H9 (cell line): Measurements from ENCODE around the gene CALY. TPM values are rescaled to one million over a fixed set of nuclear protein-coding genes. Genes with fewer than 3 reads are reported as not detected.
A peak's percentile ranks its signal among the peaks of the same experiment; 100 is the strongest.

Source experiments
- DNase-seq: peaks from one replicate; pipeline ENCODE4 v3.0.0-alpha.2; 2017
- H2AFZ ChIP-seq: one replicate; pipeline ENCODE4 v1.6.1; 2013; ENCODE audit warnings: mild to moderate bottlenecking, low read length, control low read depth, moderate library complexity
- H2AK5ac ChIP-seq: 2 replicates; pipeline ENCODE4 v1.6.1; 2013; ENCODE audit warnings: low read length, control low read depth, mixed read lengths; ENCODE audit not compliant: insufficient read length
- H2BK120ac ChIP-seq: one replicate; pipeline ENCODE4 v1.6.1; 2013; ENCODE audit warnings: low read depth, mild to moderate bottlenecking, low read length, control low read depth, inconsistent platforms; ENCODE audit not compliant: poor library complexity, severe bottlenecking
- H2BK12ac ChIP-seq: 2 replicates; pipeline ENCODE4 v1.6.1; 2013; ENCODE audit warnings: low read length, control low read depth, mixed read lengths, low read depth; ENCODE audit not compliant: insufficient read length
- H2BK15ac ChIP-seq: 2 replicates; pipeline ENCODE4 v1.6.1; 2013; ENCODE audit warnings: low read depth, low read length, control low read depth
- H2BK20ac ChIP-seq: one replicate; pipeline ENCODE4 v1.6.1; 2013; ENCODE audit warnings: low read depth, mild to moderate bottlenecking, low read length, control low read depth, inconsistent platforms; ENCODE audit not compliant: poor library complexity, severe bottlenecking
- H2BK5ac ChIP-seq: 2 replicates; pipeline ENCODE4 v1.6.1; 2013; ENCODE audit warnings: low read length, control low read depth, mixed read lengths; ENCODE audit not compliant: insufficient read length
- H3K14ac ChIP-seq: 2 replicates; pipeline ENCODE4 v1.6.1; 2013; ENCODE audit warnings: low read length, control low read depth; ENCODE audit not compliant: insufficient read depth
- H3K18ac ChIP-seq: 2 replicates; pipeline ENCODE4 v1.6.1; 2013; ENCODE audit warnings: low read depth, mild to moderate bottlenecking, mixed read lengths, low read length, control low read depth; ENCODE audit not compliant: insufficient read length
- H3K23ac ChIP-seq: 2 replicates; pipeline ENCODE4 v1.6.1; 2013; ENCODE audit warnings: low read length, control low read depth, mixed read lengths, low read depth; ENCODE audit not compliant: insufficient read length
- H3K23me2 ChIP-seq: 2 replicates; pipeline ENCODE4 v1.6.1; 2013; ENCODE audit warnings: low read depth, mild to moderate bottlenecking, mixed read lengths, low read length, control low read depth; ENCODE audit not compliant: insufficient read length, poor library complexity, severe bottlenecking
- H3K27ac ChIP-seq: 2 replicates; pipeline ENCODE4 v1.5.1; 2013; ENCODE audit warnings: low read length, control low read depth, mixed read lengths, low read depth; ENCODE audit not compliant: insufficient read length
- H3K27me3 ChIP-seq: 2 replicates; pipeline ENCODE4 v1.6.1; 2013; ENCODE audit warnings: low read length, control low read depth, inconsistent platforms; ENCODE audit not compliant: insufficient read depth
- H3K4ac ChIP-seq: 2 replicates; pipeline ENCODE4 v1.6.1; 2013; ENCODE audit warnings: low read depth, mild to moderate bottlenecking, control low read depth, inconsistent platforms, low read length, moderate library complexity
- H3K4me1 ChIP-seq: 2 replicates; pipeline ENCODE4 v1.6.1; 2013; ENCODE audit warnings: low read length, control low read depth, inconsistent platforms; ENCODE audit not compliant: insufficient read depth
- H3K4me2 ChIP-seq: 2 replicates; pipeline ENCODE4 v1.6.1; 2013; ENCODE audit warnings: low read length, control low read depth, mixed read lengths; ENCODE audit not compliant: insufficient read length, insufficient read depth
- H3K56ac ChIP-seq: 2 replicates; pipeline ENCODE4 v1.6.1; 2013; ENCODE audit warnings: low read depth, mild to moderate bottlenecking, mixed read lengths, low read length, control low read depth; ENCODE audit not compliant: insufficient read length
- H3K79me1 ChIP-seq: 2 replicates; pipeline ENCODE4 v1.6.1; 2013; ENCODE audit warnings: low read depth, mild to moderate bottlenecking, moderate library complexity, low read length, control low read depth, inconsistent platforms; ENCODE audit not compliant: insufficient read depth, poor library complexity, severe bottlenecking
- H3K79me2 ChIP-seq: 2 replicates; pipeline ENCODE4 v1.6.1; 2013; ENCODE audit warnings: low read length, control low read depth, inconsistent platforms; ENCODE audit not compliant: insufficient read depth
- H3K9ac ChIP-seq: 2 replicates; pipeline ENCODE4 v1.6.1; 2013; ENCODE audit warnings: low read length, control low read depth, mixed read lengths; ENCODE audit not compliant: insufficient read length; ENCODE audit errors: extremely low read depth
- H3K9me3 ChIP-seq: one replicate; pipeline ENCODE4 v1.6.1; 2013; ENCODE audit warnings: low read depth, low read length, inconsistent platforms; ENCODE audit not compliant: control insufficient read depth
- H3T11ph ChIP-seq: one replicate; pipeline ENCODE4 v1.6.1; 2013; ENCODE audit warnings: mild to moderate bottlenecking, low read length, control low read depth, inconsistent platforms
- H4K20me1 ChIP-seq: one replicate; pipeline ENCODE4 v1.6.1; 2013; ENCODE audit not compliant: control insufficient read depth, insufficient read length, insufficient read depth
- H4K5ac ChIP-seq: 2 replicates; pipeline ENCODE4 v1.6.1; 2013; ENCODE audit warnings: low read depth, mild to moderate bottlenecking, mixed read lengths, low read length, control low read depth; ENCODE audit not compliant: insufficient read length
- H4K8ac ChIP-seq: replicated peaks from 2 replicates; pipeline ENCODE4 v1.6.1; 2013; ENCODE audit warnings: low read length, control low read depth, mixed read lengths, low read depth; ENCODE audit not compliant: insufficient read length
- H4K91ac ChIP-seq: 2 replicates; pipeline ENCODE4 v1.6.1; 2013; ENCODE audit warnings: low read depth, mild to moderate bottlenecking, moderate library complexity, mixed read lengths, low read length, control low read depth; ENCODE audit not compliant: insufficient read length
- H3K27ac Mint-ChIP-seq, 3 experiments: 2 replicates in 2 of 3; 3 replicates in 1 of 3; pipeline ENCODE4 v1.8.0; 2020 to 2021; ENCODE audit warnings: mixed read lengths in 3 of 3, mild to moderate bottlenecking in 1 of 3, moderate library complexity in 1 of 3
- H3K27me3 Mint-ChIP-seq: 2 replicates; pipeline ENCODE4 v1.8.0; 2021; ENCODE audit warnings: low read depth, mild to moderate bottlenecking, moderate library complexity, mixed read lengths
- H3K36me3 Mint-ChIP-seq, 3 experiments: 2 replicates in 2 of 3; 3 replicates in 1 of 3; pipeline ENCODE4 v1.8.0; 2020 to 2021; ENCODE audit warnings: low read depth in 3 of 3, mixed read lengths in 3 of 3; ENCODE audit not compliant: insufficient read depth in 1 of 3
- H3K4me1 Mint-ChIP-seq, 2 experiments: 2 replicates each; pipeline ENCODE4 v1.8.0; 2020; ENCODE audit warnings: mixed read lengths in 2 of 2
- H3K4me3 Mint-ChIP-seq, 2 experiments: 2 replicates in 1 of 2; 3 replicates in 1 of 2; pipeline ENCODE4 v1.8.0; 2020 to 2021; ENCODE audit warnings: mild to moderate bottlenecking in 2 of 2, mixed read lengths in 2 of 2, moderate library complexity in 1 of 2
- H3K9me3 Mint-ChIP-seq, 2 experiments: 2 replicates in 1 of 2; 3 replicates in 1 of 2; pipeline ENCODE4 v1.8.0; 2020; ENCODE audit warnings: mild to moderate bottlenecking in 2 of 2, mixed read lengths in 2 of 2, moderate library complexity in 1 of 2
- CTCF ChIP-seq: fragments of 200-600 bp; sonication (generic); conservative IDR thresholded peaks from 3 replicates; pipeline ENCODE4 v1.8.0; 2021; ENCODE audit warnings: antibody characterized with exemption, mild to moderate bottlenecking
- WGBS: extraction: QIAGEN DNeasy Blood & Tissue Kit; methylation state at CpG from one replicate; pipeline ENCODE4 v1.1.7; 2013; ENCODE audit warnings: missing lambda C conversion rate, low lambda C conversion rate, mixed read lengths; ENCODE audit not compliant: insufficient read length; ENCODE audit errors: extremely low coverage; 5-methylcytosine and 5-hydroxymethylcytosine counted together
- total RNA-seq: library from RNA; stranded (reverse); gene quantifications from 2 replicates; pipeline ENCODE4 v1.2.1, GENCODE V29; 2021

Gene CALY
- total RNA-seq, 1 experiment from 2014 or later, result 2.9 TPM

GRCh38 chr10:133334503-133335245 is 2.0 kb downstream of the CALY start:
- Histone ChIP-seq H3K27ac (no peak overlapping the region), H3K14ac (no peak overlapping the region; the same call in 1 of the 2 replicates), H3K56ac (no peak overlapping the region), H2BK15ac (no peak overlapping the region; the same call in 1 of the 2 replicates), H3K9me3 (no peaks in the 10 kb centered on the region), H4K5ac (no peak overlapping the region), H2AFZ (no peak overlapping the region), H4K91ac (no peak overlapping the region), H3K4ac (no peak overlapping the region), H4K8ac (no peak overlapping the region), H3K23me2 (peaks cover 12% of the 10 kb centered on the region), H3K23ac (no peak overlapping the region), H4K20me1 (no peaks in the 10 kb centered on the region), H2BK120ac (no peak overlapping the region), H2AK5ac (no peak overlapping the region), H3K27me3 (peaks cover 44% of the 10 kb centered on the region), H3K79me2 (no peaks in the 10 kb centered on the region), H3T11ph (no peak overlapping the region), H3K4me1 (no peaks in the 10 kb centered on the region), H3K18ac (peak overlapping the region; percentile 52), H2BK5ac (no peak overlapping the region), H3K4me2 (peak overlapping the region; percentile 20), H3K79me1 (no peaks in the 10 kb centered on the region), H3K9ac (no peak overlapping the region), H2BK12ac (no peak overlapping the region), H2BK20ac (no peak overlapping the region)
- no peak for TF ChIP-seq CTCF
- peak overlapping the region; percentile 51 to 76 for H3K4me3 Mint-ChIP-seq
- WGBS, result no CpG with 5 or more reads among the region's 51 CpGs
- peaks cover 0 to 5% of the 10 kb centered on the region in 2 experiments; a peak in 3 of 4 replicates for H3K4me1 Mint-ChIP-seq
- peaks cover 55% of the 10 kb centered on the region for H3K27me3 Mint-ChIP-seq
- no peaks in the 10 kb centered on the region for H3K36me3 Mint-ChIP-seq
- H3K27ac Mint-ChIP-seq, result no peak overlapping the region; a peak in 1 of 7 replicates
- DNase-seq, result no peak
- H3K9me3 Mint-ChIP-seq, result peaks cover 13% of the 10 kb centered on the region in 2 experiments
